ENCODE data around the gene ARID1B. TPM values are rescaled to one million over a fixed set of nuclear protein-coding genes. Genes with fewer than 3 reads are reported as not detected.
A peak's percentile ranks its signal among the peaks of the same experiment; 100 is the strongest.
"Not testable (repeated sequence)": the region's sequence is repeated elsewhere in the genome, so short reads cannot be mapped to it uniquely, and the experiment has no call there.

Gene ARID1B
- total RNA-seq, 2 donors from 2014 or later: 92.3 to 129 TPM

GRCh38 chr6:156935000-156935399 lies 157.8 kb downstream of the ARID1B start:
- no peak overlapping the region for H3K4me3 Mint-ChIP-seq
- H3K27ac Mint-ChIP-seq: no peak overlapping the region
- peaks cover 37 to 38% of the 10 kb centered on the region in 2 donors for H3K4me1 Mint-ChIP-seq (ENCODE audit: low read depth in 2 of 2)

GRCh38 chr6:156938143-156938542 lies 161.0 kb downstream of the ARID1B start:
- no peaks in the 10 kb centered on the region for H3K27me3 Mint-ChIP-seq
- no peak overlapping the region for H3K27ac Mint-ChIP-seq
- H3K4me1 Mint-ChIP-seq (ENCODE audit: low read depth in 2 of 2): peaks cover 31 to 37% of the 10 kb centered on the region in 2 donors
- no peak overlapping the region for H3K4me3 Mint-ChIP-seq
- no peaks in the 10 kb centered on the region for H3K9me3 Mint-ChIP-seq
- DNase-seq (ENCODE audit: low spot score): no peak
- ATAC-seq: no peak
- H3K36me3 Mint-ChIP-seq: peaks cover 4% of the 10 kb centered on the region

More at GRCh38 chr6:156935000-156935399, 157.8 kb downstream of the ARID1B start:
- ATAC-seq (no peak), DNase-seq (ENCODE audit: low spot score) (no peak)
- Mint-ChIP-seq H3K27me3 (no peaks in the 10 kb centered on the region), H3K36me3 (peaks cover 4% of the 10 kb centered on the region), H3K9me3 (no peaks in the 10 kb centered on the region)

- ATAC-seq: no peak
Observed at GRCh38 chr6:156940221-156940620, 163.0 kb downstream of the ARID1B start.

GRCh38 chr6:156942266-156942665 lies 165.1 kb downstream of the ARID1B start:
- H3K4me3 Mint-ChIP-seq: no peak overlapping the region
- H3K9me3 Mint-ChIP-seq: no peaks in the 10 kb centered on the region
- H3K36me3 Mint-ChIP-seq: no peaks in the 10 kb centered on the region
- no peak overlapping the region for H3K27ac Mint-ChIP-seq
- no peaks in the 10 kb centered on the region for H3K27me3 Mint-ChIP-seq
- ATAC-seq (no peak), DNase-seq (ENCODE audit: low spot score) (no peak)
- peaks cover 36 to 41% of the 10 kb centered on the region in 2 donors for H3K4me1 Mint-ChIP-seq (ENCODE audit: low read depth in 2 of 2)

More at GRCh38 chr6:156940221-156940620, 163.0 kb downstream of the ARID1B start:
- Mint-ChIP-seq H3K27me3 (no peaks in the 10 kb centered on the region), H3K4me1 (ENCODE audit: low read depth in 2 of 2) (peaks cover 28 to 38% of the 10 kb centered on the region in 2 donors), H3K36me3 (peaks cover 4% of the 10 kb centered on the region), H3K27ac (no peak overlapping the region), H3K4me3 (no peak overlapping the region), H3K9me3 (no peaks in the 10 kb centered on the region)
- DNase-seq (ENCODE audit: low spot score): no peak

GRCh38 chr6:156943166-156943565 lies 166.0 kb downstream of the ARID1B start:
- H3K4me1 Mint-ChIP-seq (ENCODE audit: low read depth in 2 of 2): peaks cover 33 to 38% of the 10 kb centered on the region in 2 donors
- ATAC-seq (no peak), DNase-seq (ENCODE audit: low spot score) (no peak)
- H3K36me3 Mint-ChIP-seq: no peaks in the 10 kb centered on the region
- no peaks in the 10 kb centered on the region for H3K9me3 Mint-ChIP-seq
- H3K4me3 Mint-ChIP-seq: no peak overlapping the region
- H3K27me3 Mint-ChIP-seq: no peaks in the 10 kb centered on the region
- H3K27ac Mint-ChIP-seq: no peak overlapping the region

GRCh38 chr6:156943816-156944215 lies 166.6 kb downstream of the ARID1B start:
- no peak for DNase-seq (ENCODE audit: low spot score)

GRCh38 chr6:156944412-156944811 lies 167.2 kb downstream of the ARID1B start:
- no peak overlapping the region for H3K27ac Mint-ChIP-seq
- no peaks in the 10 kb centered on the region for H3K36me3 Mint-ChIP-seq
- no peak for DNase-seq (ENCODE audit: low spot score)
- H3K4me1 Mint-ChIP-seq (ENCODE audit: low read depth in 2 of 2): peaks cover 36 to 44% of the 10 kb centered on the region in 2 donors
- no peaks in the 10 kb centered on the region for H3K27me3 Mint-ChIP-seq
- ATAC-seq: no peak
- no peak overlapping the region for H3K4me3 Mint-ChIP-seq
- no peaks in the 10 kb centered on the region for H3K9me3 Mint-ChIP-seq

More at GRCh38 chr6:156943816-156944215, 166.6 kb downstream of the ARID1B start:
- Mint-ChIP-seq H3K27me3 (no peaks in the 10 kb centered on the region), H3K4me1 (ENCODE audit: low read depth in 2 of 2) (peaks cover 33 to 40% of the 10 kb centered on the region in 2 donors), H3K36me3 (no peaks in the 10 kb centered on the region), H3K9me3 (no peaks in the 10 kb centered on the region), H3K27ac (no peak overlapping the region), H3K4me3 (no peak overlapping the region)
- no peak for ATAC-seq

- Mint-ChIP-seq H3K27ac (peak overlapping the region in 1 of 2 donors; percentile 63), H3K4me1 (ENCODE audit: low read depth in 2 of 2) (peaks cover 37% of the 10 kb centered on the region in 2 donors)
- H3K27me3 Mint-ChIP-seq; H3K4me3 Mint-ChIP-seq; H3K9me3 Mint-ChIP-seq; H3K36me3 Mint-ChIP-seq; DNase-seq (ENCODE audit: low spot score); ATAC-seq: not testable (repeated sequence)
Observed at GRCh38 chr6:156945789-156946172, 168.6 kb downstream of the ARID1B start.

GRCh38 chr6:156946370-156946936 lies 169.3 kb downstream of the ARID1B start:
- Mint-ChIP-seq H3K9me3 (no peaks in the 10 kb centered on the region), H3K27ac (peak overlapping the region in 1 of 2 donors; percentile 14), H3K4me1 (ENCODE audit: low read depth in 2 of 2) (peaks cover 31 to 37% of the 10 kb centered on the region in 2 donors), H3K4me3 (no peak overlapping the region), H3K36me3 (no peaks in the 10 kb centered on the region), H3K27me3 (no peaks in the 10 kb centered on the region)
- ATAC-seq (no peak), DNase-seq (ENCODE audit: low spot score) (no peak)

GRCh38 chr6:156948277-156948676 lies 171.1 kb downstream of the ARID1B start:
- Mint-ChIP-seq H3K27ac (no peak overlapping the region), H3K4me3 (no peak overlapping the region), H3K27me3 (no peaks in the 10 kb centered on the region), H3K9me3 (no peaks in the 10 kb centered on the region), H3K36me3 (no peaks in the 10 kb centered on the region), H3K4me1 (ENCODE audit: low read depth in 2 of 2) (peaks cover 36 to 44% of the 10 kb centered on the region in 2 donors)
- DNase-seq (ENCODE audit: low spot score): no peak
- no peak for ATAC-seq

GRCh38 chr6:156948807-156949206 lies 171.6 kb downstream of the ARID1B start:
- Mint-ChIP-seq H3K36me3 (no peaks in the 10 kb centered on the region), H3K27ac (peak overlapping the region in 1 of 2 donors; percentile 60), H3K9me3 (no peaks in the 10 kb centered on the region), H3K4me3 (no peak overlapping the region), H3K4me1 (ENCODE audit: low read depth in 2 of 2) (peaks cover 39 to 47% of the 10 kb centered on the region in 2 donors), H3K27me3 (no peaks in the 10 kb centered on the region)
- ATAC-seq (no peak), DNase-seq (ENCODE audit: low spot score) (no peak)

GRCh38 chr6:156949376-156949775 lies 172.2 kb downstream of the ARID1B start:
- H3K27ac Mint-ChIP-seq: peak overlapping the region in 1 of 2 donors; percentile 60

GRCh38 chr6:156950084-156950483 lies 172.9 kb downstream of the ARID1B start:
- Mint-ChIP-seq H3K4me3 (no peak overlapping the region), H3K27ac (no peak overlapping the region), H3K9me3 (no peaks in the 10 kb centered on the region), H3K36me3 (no peaks in the 10 kb centered on the region), H3K27me3 (no peaks in the 10 kb centered on the region), H3K4me1 (ENCODE audit: low read depth in 2 of 2) (peaks cover 39 to 48% of the 10 kb centered on the region in 2 donors)
- no peak for ATAC-seq
- no peak for DNase-seq (ENCODE audit: low spot score)

More at GRCh38 chr6:156949376-156949775, 172.2 kb downstream of the ARID1B start:
- H3K36me3 Mint-ChIP-seq: no peaks in the 10 kb centered on the region
- H3K9me3 Mint-ChIP-seq: no peaks in the 10 kb centered on the region
- no peaks in the 10 kb centered on the region for H3K27me3 Mint-ChIP-seq
- H3K4me1 Mint-ChIP-seq (ENCODE audit: low read depth in 2 of 2): peaks cover 36 to 42% of the 10 kb centered on the region in 2 donors
- no peak for DNase-seq (ENCODE audit: low spot score)
- no peak for ATAC-seq
- no peak overlapping the region for H3K4me3 Mint-ChIP-seq

GRCh38 chr6:156950531-156950930 lies 173.4 kb downstream of the ARID1B start:
- H3K27ac Mint-ChIP-seq: no peak overlapping the region

GRCh38 chr6:156952401-156952800 lies 175.2 kb downstream of the ARID1B start:
- Mint-ChIP-seq H3K27me3 (no peaks in the 10 kb centered on the region), H3K9me3 (no peaks in the 10 kb centered on the region), H3K27ac (no peak overlapping the region), H3K36me3 (no peaks in the 10 kb centered on the region), H3K4me1 (ENCODE audit: low read depth in 2 of 2) (peaks cover 40% of the 10 kb centered on the region in 2 donors), H3K4me3 (no peak overlapping the region)
- ATAC-seq (no peak), DNase-seq (ENCODE audit: low spot score) (no peak)

More at GRCh38 chr6:156950531-156950930, 173.4 kb downstream of the ARID1B start:
- ATAC-seq: no peak
- Mint-ChIP-seq H3K27me3 (no peaks in the 10 kb centered on the region), H3K4me1 (ENCODE audit: low read depth in 2 of 2) (peaks cover 39 to 45% of the 10 kb centered on the region in 2 donors), H3K4me3 (no peak overlapping the region), H3K36me3 (no peaks in the 10 kb centered on the region), H3K9me3 (no peaks in the 10 kb centered on the region)
- no peak for DNase-seq (ENCODE audit: low spot score)

Data from natural killer cell treated with Interleukin-12 subunit alpha and Interleukin-12 subunit beta and Interleukin-15 and Interleukin-18, amount 100 ng/mL, for 72 hours (primary cell).